ENCODE results near the gene NDUFAF2.

DNA sequence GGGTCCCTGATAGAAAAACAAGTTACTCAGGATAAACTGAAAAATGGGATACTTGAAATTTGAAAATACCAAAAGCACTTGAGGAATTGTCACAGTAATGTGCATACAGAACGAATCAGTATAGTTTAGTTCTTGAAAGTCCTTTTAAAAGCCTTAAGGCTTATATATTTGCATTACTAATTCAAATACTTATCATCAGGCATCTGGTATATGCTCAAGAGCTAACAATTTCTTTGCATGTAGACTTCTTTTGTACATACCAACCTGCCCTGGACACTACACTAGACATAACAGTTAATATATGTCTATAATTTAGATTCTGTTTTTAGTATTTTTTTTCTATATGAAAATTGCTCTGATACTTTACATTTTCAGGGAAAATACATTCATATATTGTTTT lies 174.1 kb downstream of the NDUFAF2 start:
- TF ChIP-seq POLR2A (IDR thresholded peaks at IDR 0.05; ENCODE audit: low read depth, low read length): no peak
- TF ChIP-seq POLR2AphosphoS5 (IDR thresholded peaks at IDR 0.05; ENCODE audit: low read depth, low read length): no peak
- no peak for TF ChIP-seq PAX5 (IDR thresholded peaks at IDR 0.05; ENCODE audit: insufficient read depth, low read length, severe bottlenecking)
- TF ChIP-seq POU2F2 (IDR thresholded peaks at IDR 0.05; ENCODE audit: low read depth, low read length): no peak
- TF ChIP-seq TAF1 (IDR thresholded peaks at IDR 0.05; ENCODE audit: low read depth, low read length): no peak
